Fibroblast of mammary gland (primary cell): ENCODE measurements around the gene ATP6V1C2.

Source experiments
- DNase-seq: peaks from one replicate; pipeline ENCODE4 v3.0.0-alpha.2; 2010; ENCODE audit warnings: low read depth
- H3K4me3 ChIP-seq: 2 replicates; pipeline ENCODE4 v1.5.1; 2011; ENCODE audit warnings: low read depth, mild to moderate bottlenecking, low read length, moderate library complexity; ENCODE audit not compliant: control insufficient read depth
- TF ChIP-seq, protein P1 (sequence below): conservative IDR thresholded peaks from 2 replicates; pipeline ENCODE4 v1.5.1; 2011; ENCODE audit warnings: low read depth, low read length, inconsistent platforms; ENCODE audit not compliant: control insufficient read depth, insufficient read depth

Gene ATP6V1C2

DNA sequence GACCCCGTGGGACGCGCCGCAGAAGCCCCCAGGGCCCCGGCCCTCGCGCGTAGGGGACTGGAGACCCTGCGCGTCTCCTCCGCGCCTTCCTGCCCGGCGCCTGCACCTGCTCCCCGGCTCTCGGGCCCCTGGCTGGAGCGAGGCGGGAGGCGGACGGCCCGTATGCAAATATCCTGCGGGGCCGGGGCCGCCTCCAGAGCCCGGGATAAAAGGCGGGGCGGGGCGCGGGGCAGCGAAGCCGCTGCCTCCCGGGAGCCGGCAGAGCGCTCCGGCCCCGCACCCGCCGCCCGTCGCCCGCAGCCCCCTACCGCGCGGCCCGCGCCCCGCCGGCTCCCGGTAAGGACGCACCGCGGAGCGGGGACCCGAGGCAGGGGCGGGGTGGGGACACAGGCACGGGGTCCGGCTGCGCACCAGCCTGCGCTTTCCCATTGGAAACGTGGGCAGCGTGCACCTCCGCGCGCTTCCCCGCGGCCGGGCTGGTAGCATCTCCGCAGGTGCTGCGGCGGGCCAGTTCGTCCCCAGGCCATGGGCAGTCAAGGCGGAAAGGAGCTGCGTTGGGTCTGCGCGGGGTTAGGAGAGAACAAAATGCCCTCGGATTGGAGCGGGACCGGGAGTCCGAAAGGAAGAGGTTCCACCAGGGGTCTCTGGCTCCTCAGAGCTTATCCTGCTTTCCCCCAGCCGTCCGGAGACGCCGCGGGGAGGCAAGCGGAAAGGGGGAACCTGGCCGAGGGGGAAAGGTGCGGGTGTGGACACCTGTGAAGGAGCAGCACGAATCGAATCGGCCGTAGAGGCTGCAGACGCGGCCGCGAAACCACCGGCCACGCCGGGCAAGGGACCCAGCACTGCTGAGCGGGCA is at the start of gene ATP6V1C2:
Gene ATP6V1C2 (plus strand): TSS at position 235 of the 856 bp plus-strand sequence. CDS start 1,220 bp downstream, outside the sequence.
- TF ChIP-seq, protein P1, sequence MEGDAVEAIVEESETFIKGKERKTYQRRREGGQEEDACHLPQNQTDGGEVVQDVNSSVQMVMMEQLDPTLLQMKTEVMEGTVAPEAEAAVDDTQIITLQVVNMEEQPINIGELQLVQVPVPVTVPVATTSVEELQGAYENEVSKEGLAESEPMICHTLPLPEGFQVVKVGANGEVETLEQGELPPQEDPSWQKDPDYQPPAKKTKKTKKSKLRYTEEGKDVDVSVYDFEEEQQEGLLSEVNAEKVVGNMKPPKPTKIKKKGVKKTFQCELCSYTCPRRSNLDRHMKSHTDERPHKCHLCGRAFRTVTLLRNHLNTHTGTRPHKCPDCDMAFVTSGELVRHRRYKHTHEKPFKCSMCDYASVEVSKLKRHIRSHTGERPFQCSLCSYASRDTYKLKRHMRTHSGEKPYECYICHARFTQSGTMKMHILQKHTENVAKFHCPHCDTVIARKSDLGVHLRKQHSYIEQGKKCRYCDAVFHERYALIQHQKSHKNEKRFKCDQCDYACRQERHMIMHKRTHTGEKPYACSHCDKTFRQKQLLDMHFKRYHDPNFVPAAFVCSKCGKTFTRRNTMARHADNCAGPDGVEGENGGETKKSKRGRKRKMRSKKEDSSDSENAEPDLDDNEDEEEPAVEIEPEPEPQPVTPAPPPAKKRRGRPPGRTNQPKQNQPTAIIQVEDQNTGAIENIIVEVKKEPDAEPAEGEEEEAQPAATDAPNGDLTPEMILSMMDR = no peak
- DNase-seq = no peak
- H3K4me3 ChIP-seq = no peak within 1 kb of the TSS

GRCh38 chr2:10675131-10675530 is 46.3 kb upstream of the ATP6V1C2 start:
- no peak for DNase-seq
- TF ChIP-seq, protein P1 = no peak
- H3K4me3 ChIP-seq = no peak overlapping the region

GRCh38 chr2:10678225-10678624 is 43.2 kb upstream of the ATP6V1C2 start:
- DNase-seq = no peak
- TF ChIP-seq, protein P1 = peak; percentile 19
- no peak overlapping the region for H3K4me3 ChIP-seq

GRCh38 chr2:10680214-10680613 is 41.2 kb upstream of the ATP6V1C2 start:
- TF ChIP-seq, protein P1 = no peak
- H3K4me3 ChIP-seq = no peak overlapping the region
- DNase-seq = no peak

- DNase-seq = no peak
- no peak overlapping the region for H3K4me3 ChIP-seq
- TF ChIP-seq, protein P1 = no peak
Observed at GRCh38 chr2:10680957-10681356, 40.5 kb upstream of the ATP6V1C2 start.

- H3K4me3 ChIP-seq = no peak overlapping the region
- TF ChIP-seq, protein P1 = no peak
- no peak for DNase-seq
Observed at GRCh38 chr2:10686176-10686730, 35.2 kb upstream of the ATP6V1C2 start.
